H1 (cell line): ENCODE measurements around the gene PRCP. TPM values are rescaled to one million over a fixed set of nuclear protein-coding genes. Genes with fewer than 3 reads are reported as not detected.

Source experiments
- FOSL1 ChIP-seq: IDR thresholded peaks from 2 replicates; pipeline ENCODE4 v1.6.1; 2011; ENCODE audit warnings: mild to moderate bottlenecking, low read depth, low read length, moderate library complexity; ENCODE audit not compliant: insufficient read depth
- GABPA ChIP-seq: IDR thresholded peaks from 2 replicates; pipeline ENCODE4 v1.6.1; 2011; ENCODE audit warnings: mild to moderate bottlenecking, low read length, moderate library complexity, borderline replicate concordance; ENCODE audit not compliant: insufficient read depth
- SUZ12 ChIP-seq: fragments of 200-600 bp; sonication (generic); IDR thresholded peaks from 2 replicates; pipeline ENCODE4 v1.6.1; 2012; ENCODE audit warnings: mild to moderate bottlenecking, inconsistent platforms, low read length, moderate library complexity, mixed read lengths
- TAF1 ChIP-seq: IDR thresholded peaks from 2 replicates; pipeline ENCODE4 v1.6.1; 2011; ENCODE audit warnings: mild to moderate bottlenecking, low read depth, low read length
- TBP ChIP-seq: IDR thresholded peaks from 2 replicates; pipeline ENCODE4 v1.6.1; 2011; ENCODE audit warnings: low read depth, low read length, improper control_type of control experiment
- YY1 ChIP-seq: IDR thresholded peaks from 2 replicates; pipeline ENCODE4 v1.6.1; 2011; ENCODE audit warnings: low read depth, mild to moderate bottlenecking, low read length
- polyA plus RNA-seq, 7 experiments: library from polyadenylated mRNA; depleted of rRNA in 3 of 7; stranded (reverse) in 5 of 7; unstranded in 2 of 7; fragments of >200 nt in 5 of 7; fragments of 200-250 nt in 2 of 7; gene quantifications; 1 replicate in 5 of 7; 2 replicates in 1 of 7; 4 replicates in 1 of 7; pipeline versions ENCODE4 v1.2.1 to v1.2.3, GENCODE V29; 2011 to 2013; ENCODE audit warnings: missing spikeins in 2 of 7, mixed read lengths in 2 of 7
- total RNA-seq: library from RNA; stranded (reverse); fragmentation: NEBNext Ultra II Directional; extraction: Animal tissue kit (Norgen Biotek cat#: 25700); gene quantifications from 2 replicates; pipeline ENCODE4 v1.2.1, GENCODE V29; 2021
- TF ChIP-seq, protein P1 (sequence below): fragments of 300-600 bp; sonication (generic); IDR thresholded peaks from 2 replicates; pipeline ENCODE4 v1.7.1; 2012; ENCODE audit warnings: low read length, moderate library complexity, mild to moderate bottlenecking, inconsistent platforms; ENCODE audit not compliant: insufficient replicate concordance
- TF ChIP-seq, protein P2 (sequence below): IDR thresholded peaks from 2 replicates; pipeline ENCODE4 v1.6.1; 2012; ENCODE audit warnings: low read length, inconsistent platforms

PRCP gene
- total and polyA plus RNA-seq, 2 of the 8 experiments (the other 6 are each of a cell fraction or from before 2014, with no cell fraction given), result 63.8 to 84.4 TPM

DNA sequence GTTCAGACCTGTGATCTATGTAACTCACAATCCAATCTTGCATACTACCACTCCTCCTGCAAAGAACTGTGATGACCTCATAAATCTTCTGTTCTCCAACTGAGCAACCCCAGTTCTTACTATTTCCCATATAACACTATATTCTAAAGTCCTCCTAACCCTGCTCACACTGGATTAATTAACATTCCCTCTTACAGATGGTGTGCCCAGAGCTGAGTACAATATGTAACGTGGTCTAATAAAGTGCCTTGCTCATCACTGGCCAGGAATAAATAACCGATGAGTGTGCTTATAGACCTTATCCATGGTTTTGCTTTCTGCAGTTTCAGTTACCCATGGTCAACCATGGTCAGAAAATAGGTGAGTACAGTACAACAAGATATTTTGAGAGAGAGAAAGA, 28.6 kb downstream of the PRCP start (continued):
- TF ChIP-seq, protein P1, sequence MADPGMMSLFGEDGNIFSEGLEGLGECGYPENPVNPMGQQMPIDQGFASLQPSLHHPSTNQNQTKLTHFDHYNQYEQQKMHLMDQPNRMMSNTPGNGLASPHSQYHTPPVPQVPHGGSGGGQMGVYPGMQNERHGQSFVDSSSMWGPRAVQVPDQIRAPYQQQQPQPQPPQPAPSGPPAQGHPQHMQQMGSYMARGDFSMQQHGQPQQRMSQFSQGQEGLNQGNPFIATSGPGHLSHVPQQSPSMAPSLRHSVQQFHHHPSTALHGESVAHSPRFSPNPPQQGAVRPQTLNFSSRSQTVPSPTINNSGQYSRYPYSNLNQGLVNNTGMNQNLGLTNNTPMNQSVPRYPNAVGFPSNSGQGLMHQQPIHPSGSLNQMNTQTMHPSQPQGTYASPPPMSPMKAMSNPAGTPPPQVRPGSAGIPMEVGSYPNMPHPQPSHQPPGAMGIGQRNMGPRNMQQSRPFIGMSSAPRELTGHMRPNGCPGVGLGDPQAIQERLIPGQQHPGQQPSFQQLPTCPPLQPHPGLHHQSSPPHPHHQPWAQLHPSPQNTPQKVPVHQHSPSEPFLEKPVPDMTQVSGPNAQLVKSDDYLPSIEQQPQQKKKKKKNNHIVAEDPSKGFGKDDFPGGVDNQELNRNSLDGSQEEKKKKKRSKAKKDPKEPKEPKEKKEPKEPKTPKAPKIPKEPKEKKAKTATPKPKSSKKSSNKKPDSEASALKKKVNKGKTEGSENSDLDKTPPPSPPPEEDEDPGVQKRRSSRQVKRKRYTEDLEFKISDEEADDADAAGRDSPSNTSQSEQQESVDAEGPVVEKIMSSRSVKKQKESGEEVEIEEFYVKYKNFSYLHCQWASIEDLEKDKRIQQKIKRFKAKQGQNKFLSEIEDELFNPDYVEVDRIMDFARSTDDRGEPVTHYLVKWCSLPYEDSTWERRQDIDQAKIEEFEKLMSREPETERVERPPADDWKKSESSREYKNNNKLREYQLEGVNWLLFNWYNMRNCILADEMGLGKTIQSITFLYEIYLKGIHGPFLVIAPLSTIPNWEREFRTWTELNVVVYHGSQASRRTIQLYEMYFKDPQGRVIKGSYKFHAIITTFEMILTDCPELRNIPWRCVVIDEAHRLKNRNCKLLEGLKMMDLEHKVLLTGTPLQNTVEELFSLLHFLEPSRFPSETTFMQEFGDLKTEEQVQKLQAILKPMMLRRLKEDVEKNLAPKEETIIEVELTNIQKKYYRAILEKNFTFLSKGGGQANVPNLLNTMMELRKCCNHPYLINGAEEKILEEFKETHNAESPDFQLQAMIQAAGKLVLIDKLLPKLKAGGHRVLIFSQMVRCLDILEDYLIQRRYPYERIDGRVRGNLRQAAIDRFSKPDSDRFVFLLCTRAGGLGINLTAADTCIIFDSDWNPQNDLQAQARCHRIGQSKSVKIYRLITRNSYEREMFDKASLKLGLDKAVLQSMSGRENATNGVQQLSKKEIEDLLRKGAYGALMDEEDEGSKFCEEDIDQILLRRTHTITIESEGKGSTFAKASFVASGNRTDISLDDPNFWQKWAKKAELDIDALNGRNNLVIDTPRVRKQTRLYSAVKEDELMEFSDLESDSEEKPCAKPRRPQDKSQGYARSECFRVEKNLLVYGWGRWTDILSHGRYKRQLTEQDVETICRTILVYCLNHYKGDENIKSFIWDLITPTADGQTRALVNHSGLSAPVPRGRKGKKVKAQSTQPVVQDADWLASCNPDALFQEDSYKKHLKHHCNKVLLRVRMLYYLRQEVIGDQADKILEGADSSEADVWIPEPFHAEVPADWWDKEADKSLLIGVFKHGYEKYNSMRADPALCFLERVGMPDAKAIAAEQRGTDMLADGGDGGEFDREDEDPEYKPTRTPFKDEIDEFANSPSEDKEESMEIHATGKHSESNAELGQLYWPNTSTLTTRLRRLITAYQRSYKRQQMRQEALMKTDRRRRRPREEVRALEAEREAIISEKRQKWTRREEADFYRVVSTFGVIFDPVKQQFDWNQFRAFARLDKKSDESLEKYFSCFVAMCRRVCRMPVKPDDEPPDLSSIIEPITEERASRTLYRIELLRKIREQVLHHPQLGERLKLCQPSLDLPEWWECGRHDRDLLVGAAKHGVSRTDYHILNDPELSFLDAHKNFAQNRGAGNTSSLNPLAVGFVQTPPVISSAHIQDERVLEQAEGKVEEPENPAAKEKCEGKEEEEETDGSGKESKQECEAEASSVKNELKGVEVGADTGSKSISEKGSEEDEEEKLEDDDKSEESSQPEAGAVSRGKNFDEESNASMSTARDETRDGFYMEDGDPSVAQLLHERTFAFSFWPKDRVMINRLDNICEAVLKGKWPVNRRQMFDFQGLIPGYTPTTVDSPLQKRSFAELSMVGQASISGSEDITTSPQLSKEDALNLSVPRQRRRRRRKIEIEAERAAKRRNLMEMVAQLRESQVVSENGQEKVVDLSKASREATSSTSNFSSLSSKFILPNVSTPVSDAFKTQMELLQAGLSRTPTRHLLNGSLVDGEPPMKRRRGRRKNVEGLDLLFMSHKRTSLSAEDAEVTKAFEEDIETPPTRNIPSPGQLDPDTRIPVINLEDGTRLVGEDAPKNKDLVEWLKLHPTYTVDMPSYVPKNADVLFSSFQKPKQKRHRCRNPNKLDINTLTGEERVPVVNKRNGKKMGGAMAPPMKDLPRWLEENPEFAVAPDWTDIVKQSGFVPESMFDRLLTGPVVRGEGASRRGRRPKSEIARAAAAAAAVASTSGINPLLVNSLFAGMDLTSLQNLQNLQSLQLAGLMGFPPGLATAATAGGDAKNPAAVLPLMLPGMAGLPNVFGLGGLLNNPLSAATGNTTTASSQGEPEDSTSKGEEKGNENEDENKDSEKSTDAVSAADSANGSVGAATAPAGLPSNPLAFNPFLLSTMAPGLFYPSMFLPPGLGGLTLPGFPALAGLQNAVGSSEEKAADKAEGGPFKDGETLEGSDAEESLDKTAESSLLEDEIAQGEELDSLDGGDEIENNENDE, result no peak
- TF ChIP-seq GABPA, result no peak
- no peak for TF ChIP-seq SUZ12
- TF ChIP-seq, protein P2, sequence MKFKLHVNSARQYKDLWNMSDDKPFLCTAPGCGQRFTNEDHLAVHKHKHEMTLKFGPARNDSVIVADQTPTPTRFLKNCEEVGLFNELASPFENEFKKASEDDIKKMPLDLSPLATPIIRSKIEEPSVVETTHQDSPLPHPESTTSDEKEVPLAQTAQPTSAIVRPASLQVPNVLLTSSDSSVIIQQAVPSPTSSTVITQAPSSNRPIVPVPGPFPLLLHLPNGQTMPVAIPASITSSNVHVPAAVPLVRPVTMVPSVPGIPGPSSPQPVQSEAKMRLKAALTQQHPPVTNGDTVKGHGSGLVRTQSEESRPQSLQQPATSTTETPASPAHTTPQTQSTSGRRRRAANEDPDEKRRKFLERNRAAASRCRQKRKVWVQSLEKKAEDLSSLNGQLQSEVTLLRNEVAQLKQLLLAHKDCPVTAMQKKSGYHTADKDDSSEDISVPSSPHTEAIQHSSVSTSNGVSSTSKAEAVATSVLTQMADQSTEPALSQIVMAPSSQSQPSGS, result no peak
- no peak for TF ChIP-seq TBP
- no peak for TF ChIP-seq FOSL1
- no peak for TF ChIP-seq TAF1
- no peak for TF ChIP-seq YY1
